Measurements from ENCODE around the gene MTM1.
A peak's percentile ranks its signal among the peaks of the same experiment; 100 is the strongest.

The MTM1 gene

DNA sequence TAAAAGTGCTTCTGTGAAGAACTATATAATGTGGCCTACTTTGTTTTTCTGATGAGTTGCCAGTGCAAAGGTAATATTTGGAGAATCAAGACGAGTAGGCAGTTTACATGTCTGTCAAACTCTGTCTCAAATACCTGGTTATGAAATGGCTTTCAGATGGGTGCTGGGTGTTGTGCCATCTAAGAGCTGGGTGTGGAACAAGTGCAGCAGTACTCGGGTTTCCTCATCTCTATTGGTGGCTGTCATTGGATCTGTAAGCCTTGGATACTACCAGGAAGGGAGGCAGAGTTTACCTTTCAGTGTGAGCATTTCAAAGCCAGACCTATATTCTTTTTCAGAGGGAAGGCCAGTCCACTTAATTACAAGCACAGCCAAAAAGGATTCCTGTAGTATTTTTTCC lies 37.2 kb downstream of the MTM1 start:
- DNase-seq (ENCODE audit: low spot score): no peak

DNA sequence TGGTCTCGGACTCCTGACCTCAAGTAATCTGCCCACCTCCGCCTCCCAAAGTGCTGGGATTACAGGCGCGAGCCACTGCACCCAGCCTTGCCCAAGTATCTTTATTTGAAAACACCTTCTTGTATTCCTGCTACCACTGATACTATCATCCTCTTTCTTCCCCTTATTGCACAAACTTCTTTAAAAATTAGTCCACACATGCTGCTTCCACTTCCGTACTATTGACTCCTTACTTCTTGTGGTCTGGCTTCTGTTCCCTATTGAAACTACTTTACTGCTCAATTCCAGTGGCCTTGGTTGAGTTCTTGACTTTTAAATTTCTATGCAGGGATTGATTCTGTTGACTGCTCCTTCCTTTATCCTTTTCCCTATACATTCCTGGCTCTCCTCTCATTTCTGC lies 38.8 kb downstream of the MTM1 start:
- DNase-seq (ENCODE audit: low spot score): no peak

DNA sequence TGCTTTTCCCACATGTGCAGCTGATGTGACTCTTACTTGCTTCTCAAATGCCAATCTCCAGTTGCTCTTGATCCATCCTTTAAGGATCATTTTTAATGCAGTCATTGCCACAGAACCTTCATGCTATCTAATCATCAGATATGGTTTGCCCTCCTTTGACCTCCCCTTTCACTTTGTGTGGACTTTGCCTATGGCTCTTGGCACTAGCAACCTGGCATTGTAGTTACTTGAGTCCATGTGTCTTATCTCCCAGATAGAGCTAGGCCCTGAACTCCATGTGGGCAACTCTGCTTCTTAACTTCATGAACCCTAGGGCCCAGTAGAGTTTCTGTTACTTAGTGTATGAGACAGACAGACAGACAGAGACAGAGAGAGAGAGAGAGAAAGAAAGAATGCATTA lies 41.6 kb downstream of the MTM1 start:
- no peak for DNase-seq (ENCODE audit: low spot score)

DNA sequence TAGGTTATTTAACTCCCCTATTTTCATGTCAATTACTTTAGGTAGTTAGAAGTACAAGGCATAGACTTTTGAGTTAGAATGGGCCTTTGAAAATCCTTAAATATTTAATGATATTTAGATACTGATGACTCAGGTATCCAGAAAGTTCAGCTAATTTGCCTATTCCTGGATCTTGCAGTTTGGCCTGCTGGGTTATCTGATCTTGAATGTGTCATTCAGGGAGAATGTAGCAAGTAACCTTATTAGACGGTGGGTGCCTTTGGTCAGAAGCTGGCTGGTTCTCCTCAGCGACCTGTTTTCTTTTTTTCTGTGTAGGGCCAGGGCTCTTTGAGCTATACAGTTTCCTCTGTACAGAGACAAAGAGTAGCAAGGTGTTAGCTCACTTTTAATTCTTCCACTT lies 42.0 kb downstream of the MTM1 start:
- DNase-seq (ENCODE audit: low spot score): no peak

DNA sequence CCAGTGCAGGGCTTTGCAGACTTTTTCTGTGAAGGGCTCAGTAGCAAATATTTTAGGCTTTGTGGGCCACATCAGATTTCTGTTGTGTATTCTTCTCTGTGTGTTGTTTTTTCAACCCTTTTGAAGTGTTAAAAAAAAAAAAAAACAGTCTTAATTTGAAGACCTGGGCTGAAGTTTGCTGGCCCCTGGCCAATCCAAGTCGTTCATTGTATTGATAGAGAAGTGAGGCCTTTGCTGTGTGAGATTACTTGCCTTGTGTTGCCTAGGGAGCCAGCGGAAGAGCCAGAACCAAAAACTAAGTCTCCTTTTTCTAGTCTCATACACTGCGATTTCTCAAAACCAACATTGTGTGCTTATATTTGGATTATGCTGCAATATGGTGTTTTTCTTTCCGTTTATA lies 46.9 kb downstream of the MTM1 start:
- DNase-seq (ENCODE audit: low spot score): no peak

DNA sequence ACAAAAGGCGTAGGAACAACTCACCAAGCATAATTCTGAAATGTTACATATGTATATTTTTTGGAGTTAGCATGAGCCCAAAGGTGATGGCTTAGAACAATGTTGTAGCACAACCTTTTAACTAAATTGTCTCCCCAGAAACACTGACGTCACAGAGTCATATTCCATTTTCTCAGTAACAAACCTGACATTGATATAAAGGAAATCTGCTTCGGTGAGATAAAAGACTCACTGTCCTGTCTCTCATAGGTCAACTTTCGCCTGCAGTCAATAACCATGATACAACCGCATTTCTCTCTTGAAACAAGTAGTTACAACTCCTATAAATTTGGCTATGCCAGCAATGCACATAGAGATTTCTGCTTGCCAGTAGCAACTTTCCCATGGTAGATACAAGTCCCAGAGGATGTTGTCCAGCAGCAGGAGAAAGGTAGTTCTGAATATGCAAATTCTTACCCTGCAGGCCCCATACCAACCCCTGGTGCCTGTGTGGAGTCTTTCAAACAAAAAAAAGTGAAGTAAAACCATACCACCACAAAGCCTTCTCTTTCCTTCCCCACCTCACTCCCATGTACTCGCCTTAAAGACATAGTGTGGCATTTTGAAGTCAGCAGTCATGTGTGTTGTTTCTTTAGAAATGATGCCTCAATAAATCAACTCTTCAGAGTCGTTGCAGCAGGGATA lies 47.9 kb downstream of the MTM1 start:
- no peak for DNase-seq (ENCODE audit: low spot score)

DNA sequence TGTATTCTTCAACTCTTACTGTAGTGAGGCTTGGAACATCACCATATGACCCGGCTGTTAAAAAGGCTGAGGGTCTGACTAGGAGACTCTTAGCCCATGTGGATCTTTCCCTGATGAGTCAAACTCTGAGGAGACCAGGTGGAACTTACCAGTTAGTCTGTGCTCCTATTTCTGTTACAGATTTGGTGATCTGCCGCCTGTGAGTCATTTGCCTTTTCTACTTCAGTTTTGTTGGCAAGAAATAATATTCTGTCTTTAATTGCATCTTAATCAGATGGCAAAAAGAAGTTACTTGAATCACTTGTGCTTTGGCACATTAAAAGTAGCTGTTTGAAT lies 48.4 kb downstream of the MTM1 start:
- DNase-seq (ENCODE audit: low spot score): no peak

DNA sequence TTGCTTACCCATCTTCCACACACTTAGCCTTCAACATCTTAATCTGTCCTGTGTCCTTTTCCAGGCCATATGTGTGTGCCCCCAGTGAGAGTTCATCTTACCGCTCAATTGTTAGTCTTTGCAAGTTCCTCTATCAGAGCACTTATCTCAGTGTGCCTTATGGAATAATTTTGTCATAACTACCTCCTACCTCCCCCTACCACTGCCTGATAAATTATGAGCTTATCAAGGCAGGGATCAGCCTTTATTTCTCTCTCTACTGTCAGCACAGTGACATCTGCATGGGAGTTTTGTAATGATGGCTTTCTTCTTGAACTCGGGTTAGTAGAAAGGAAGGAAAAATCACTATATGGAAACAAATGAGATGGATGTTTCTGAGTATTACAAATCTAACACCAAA lies 53.2 kb downstream of the MTM1 start:
- no peak for DNase-seq (ENCODE audit: low spot score)

DNA sequence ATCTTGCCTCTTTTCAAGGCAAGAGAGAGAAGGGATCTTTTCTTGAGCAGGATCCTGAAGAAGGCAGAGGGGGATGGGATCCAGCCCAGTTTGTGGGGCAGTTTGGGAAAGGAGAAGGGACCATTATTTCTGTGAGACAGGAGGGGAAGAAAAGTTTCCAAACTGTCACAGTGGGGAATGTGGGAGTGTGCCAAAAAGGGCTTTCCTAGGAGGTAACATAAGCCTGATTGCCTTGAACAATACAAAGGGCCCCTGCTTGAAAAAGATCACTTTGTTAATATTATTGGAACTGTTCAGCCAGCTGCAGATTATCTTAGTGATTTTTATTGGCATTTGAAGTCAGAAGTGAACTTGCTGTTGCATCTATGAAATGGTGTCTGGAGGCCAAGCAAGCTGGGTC lies 55.2 kb downstream of the MTM1 start:
- no peak for DNase-seq (ENCODE audit: low spot score)

DNA sequence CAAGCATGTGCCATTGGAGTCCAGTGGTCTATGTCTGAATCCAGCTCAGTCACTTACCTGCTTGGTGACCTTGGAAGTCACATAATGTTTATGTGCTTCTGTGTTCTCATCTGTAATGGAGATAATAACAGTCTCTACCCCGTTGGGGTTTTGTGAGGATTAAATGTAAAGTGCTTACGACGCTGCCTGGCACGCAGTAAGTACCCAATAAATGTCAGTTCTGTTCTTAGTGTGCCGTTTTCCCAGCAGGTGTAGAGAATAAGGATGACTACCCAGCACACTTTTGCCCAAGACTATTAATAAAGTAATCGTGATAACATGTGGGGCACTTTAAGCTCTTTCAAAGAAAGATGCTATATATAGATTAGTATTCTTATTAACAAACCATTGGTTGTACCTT lies 56.7 kb downstream of the MTM1 start:
- DNase-seq (ENCODE audit: low spot score): no peak

DNA sequence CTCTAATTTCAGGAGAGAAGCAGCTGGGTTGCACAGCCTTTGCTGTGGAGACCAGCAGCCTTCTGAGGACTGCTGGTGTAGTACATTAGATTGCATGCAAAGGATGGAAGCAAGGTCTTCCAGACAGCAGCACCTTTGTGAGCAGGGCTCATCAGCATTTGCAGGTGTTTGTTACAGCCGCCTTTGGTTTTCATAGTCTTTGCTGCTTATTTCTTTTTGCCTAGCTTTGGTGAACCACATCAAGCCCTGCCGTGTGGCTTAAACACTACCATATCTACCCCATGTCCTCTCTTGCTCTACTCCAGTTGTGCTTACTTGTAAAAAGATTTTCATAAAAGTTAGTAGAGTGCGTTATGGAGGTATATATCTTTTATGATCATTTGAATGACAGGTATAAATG lies 57.5 kb downstream of the MTM1 start:
- no peak for DNase-seq (ENCODE audit: low spot score)

DNA sequence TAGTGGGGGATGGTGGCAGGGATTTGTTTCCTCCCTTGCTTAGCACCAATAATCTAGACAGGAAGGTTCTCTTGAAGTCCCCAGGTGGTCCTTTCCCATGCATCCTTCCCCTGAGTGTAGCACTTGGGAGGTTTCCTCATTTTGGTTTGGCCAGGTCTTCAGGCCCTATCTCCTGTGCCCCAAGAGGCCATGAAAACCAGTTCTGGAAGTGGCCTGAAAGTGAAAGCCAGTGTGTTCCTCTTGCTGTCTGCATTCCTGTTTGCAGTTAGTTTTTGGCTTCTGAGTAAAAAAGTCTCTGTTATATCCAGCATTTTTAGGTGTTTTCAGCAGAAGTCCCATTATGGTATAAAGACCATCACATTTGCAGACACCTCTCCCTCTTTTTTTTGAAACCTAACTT lies 59.5 kb downstream of the MTM1 start:
- no peak for DNase-seq (ENCODE audit: low spot score)

DNA sequence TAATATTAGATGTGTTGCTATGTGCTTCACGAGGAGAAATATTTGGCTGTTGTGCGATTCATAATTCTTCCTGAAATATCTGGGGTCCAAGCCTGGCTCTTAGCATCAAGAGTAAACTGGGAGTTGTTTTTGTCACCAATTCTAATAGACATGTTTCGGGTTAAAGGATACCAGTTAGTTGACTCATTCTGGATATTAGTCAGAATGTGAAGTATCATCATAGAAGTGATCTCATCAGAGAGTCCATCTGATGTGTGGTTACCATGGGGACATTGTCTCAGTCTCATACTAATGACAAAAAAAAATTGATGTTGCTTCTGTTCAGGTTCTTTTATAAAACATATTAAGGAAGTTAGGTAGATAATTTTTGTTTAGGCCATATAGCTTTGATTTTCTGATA lies 67.5 kb downstream of the MTM1 start:
- peak; percentile 24 for DNase-seq (ENCODE audit: low spot score)

DNA sequence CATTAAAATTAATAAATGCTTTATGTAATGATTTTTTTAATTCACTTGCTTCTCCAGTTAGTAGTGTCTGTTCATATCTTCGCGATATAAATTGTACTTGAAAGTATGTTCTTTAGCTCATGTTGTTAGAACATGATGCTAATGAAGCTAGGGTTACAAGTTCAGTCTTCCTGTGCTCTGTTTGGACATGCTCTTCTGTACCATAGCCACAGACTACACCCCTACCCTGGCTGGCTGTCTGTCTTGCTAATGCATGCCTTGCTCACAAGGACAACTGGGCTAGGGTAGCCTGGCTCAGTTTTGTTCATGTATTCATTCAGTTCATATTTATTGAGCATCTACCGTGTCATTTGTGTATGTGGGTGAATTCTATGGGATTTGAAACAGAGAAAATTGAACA lies 74.0 kb downstream of the MTM1 start:
- no peak for DNase-seq (ENCODE audit: low spot score)

DNA sequence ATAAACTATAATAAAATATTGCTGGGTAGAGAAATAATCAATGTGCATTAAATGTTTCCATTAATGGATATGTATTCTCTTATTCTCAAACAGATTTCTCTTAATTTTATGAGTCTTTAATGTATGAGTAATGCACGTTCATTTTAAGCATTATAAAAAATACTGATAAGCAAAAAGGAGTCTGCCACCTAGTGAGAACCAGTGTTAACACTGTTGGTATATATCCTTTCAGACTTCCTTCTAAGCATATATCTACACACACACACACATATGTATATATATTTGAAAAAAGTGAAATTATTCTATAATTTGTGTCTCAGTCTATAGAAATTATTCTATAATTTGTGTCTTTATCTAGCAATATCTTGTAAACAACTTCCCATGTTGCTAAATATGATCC lies 74.8 kb downstream of the MTM1 start:
- DNase-seq (ENCODE audit: low spot score): no peak

DNA sequence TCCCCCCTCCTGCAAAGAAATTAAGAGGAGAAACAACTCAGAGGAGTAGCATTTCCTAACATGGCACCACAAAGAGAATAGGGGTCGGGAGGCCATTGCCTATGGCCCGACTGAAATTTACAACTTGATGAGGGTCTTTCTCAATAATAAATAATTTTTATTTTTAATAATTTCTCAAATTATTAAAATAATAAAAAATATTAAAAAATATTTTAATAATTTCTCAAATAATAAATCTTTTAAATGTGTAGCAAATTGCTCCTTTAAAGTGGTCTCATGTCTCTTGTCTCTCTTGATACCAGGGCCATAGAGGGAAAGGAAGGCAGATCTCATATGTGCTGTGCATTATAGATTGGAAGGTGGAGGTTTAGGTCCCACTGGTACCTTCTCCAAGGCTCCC lies 75.5 kb downstream of the MTM1 start:
- DNase-seq (ENCODE audit: low spot score): no peak

DNA sequence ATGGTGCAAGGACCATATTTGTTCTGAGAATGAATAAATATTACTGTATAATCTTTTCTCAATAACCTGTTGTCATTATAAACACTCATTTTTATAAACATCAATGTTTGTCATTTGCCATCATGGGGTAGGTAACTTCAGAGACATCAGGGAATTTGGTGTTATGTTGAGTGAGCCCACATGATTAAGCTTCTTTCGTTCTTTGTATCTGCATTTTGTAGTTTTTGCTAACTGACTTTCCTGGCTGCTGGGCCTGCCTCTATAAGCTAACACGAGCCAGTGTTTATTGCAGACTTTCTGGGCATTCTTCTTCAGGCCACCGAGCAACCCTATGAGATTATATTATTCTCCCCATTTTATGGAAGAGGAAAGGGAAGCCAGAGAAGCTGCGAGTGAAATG lies 76.0 kb downstream of the MTM1 start:
- DNase-seq (ENCODE audit: low spot score): no peak

DNA sequence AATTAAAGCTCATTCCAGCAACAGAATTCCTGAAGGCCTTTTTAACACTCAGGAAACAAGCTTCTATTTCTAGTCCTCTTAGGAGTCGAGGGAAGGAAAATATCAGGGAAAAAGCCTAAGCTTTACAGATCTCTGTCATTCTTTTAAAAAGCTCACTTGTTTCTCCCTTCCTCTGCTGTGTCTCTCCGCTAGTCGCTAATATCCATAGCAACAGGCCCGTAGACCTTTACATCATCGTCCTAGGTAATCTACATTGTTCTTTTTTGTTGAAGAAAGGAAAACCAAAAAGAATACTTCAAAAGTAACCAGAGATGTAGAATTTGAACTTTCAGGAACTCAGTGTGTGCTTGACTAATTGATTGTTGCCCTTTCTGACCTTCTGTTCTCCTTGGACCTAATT lies 78.9 kb downstream of the MTM1 start:
- no peak for DNase-seq (ENCODE audit: low spot score)

DNA sequence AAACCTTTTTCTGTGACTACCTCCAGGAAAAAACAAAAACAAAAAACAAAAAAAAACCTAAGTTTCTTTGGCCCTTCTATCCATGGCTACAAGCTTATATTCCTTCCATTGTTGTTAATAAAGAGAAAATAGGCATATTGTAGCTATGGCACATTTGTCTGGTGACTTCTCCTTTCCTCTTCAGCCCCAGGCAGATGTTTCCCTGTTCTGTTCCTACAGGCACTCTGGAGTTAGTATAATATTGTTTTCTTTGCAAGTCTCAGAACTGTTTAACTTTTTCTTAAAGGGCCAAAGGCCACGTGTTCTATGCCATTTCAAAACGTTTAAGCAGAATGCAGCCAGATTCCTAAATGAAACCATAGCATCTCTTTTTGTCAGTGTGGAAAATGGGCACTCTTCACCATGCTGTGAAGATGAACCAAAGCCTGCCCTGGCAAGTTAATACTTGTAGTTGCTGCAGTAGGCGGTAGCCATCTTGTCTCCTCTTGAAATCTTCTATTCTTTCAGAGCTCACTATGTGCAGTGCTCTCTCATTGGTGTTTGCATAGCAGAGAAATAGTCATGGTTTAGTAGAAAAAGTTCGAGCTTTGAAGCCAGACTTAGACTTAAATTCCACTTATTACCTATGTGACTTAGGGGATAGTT lies 80.0 kb downstream of the MTM1 start:
- no peak for DNase-seq (ENCODE audit: low spot score)

DNA sequence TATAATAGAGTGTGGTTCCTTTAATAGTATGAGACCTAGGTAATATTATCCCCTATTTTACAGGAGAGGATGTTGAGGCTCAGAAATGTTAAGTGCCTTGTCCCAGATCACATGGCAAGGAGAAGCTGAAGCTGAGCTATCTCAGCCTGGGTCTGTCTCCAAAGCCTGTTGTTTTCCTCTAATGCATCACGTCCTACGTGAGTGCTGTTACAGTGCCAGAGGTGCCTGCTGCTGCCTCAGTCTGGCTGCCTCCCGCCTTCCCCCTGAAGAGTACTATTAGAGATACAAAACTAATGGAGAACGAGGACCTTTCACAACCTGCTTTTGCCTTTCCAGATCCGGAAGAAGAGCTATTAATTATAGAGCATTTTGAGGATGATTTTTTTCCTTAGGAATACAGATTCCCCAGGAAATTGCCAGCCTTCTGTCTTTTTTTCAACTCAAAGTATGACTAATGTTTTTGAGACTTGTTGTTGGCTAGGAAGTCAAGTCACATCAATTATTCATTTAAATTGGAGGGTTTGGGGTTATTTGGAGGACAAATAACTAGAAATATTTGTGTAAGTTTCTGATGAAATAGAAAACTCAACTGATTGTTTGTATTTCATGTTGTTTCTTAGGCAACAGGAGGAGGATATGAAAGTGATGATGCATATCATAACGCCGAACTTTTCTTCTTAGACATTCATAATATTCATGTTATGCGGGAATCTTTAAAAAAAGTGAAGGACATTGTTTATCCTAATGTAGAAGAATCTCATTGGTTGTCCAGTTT lies 80.9 kb downstream of the MTM1 start:
- DNase-seq (ENCODE audit: low spot score): peak; percentile 5

DNA sequence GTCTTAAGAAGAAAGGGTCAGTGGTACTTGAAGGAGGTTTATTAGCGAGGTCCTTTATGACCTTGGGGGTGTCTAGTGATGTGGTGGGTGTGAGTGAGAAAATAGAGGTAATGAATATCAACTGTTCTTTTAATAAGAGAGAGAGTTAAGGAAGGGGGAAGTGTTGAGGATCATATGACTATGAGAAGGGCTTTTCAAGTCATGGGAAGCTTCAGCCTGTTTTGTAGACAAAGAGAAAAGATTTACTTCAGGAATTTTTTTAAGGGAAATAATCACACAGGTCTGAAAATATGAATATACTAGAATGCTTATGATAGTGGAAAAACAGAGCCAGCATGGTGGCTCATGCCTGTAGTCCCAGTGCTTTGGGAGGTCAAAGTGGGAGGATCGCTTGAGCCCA lies 83.5 kb downstream of the MTM1 start:
- DNase-seq (ENCODE audit: low spot score): no peak

DNA sequence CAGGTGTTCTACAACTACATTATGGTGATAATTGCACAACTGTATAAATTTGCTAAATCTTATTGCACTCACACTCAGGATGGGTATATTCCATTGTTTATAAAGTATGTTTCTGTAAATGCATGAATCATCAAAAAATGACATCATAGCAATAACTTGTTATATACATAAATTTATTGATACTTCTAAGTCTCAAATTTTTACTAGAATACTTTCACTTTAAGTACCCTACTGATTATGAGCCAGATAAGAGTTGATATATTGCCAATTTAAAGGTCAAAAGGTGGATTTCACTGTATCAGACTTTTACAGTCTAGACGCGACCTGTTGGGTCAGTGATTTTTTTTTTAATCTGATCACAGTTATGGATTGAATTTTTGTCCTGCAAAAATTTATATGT lies 87.4 kb downstream of the MTM1 start:
- no peak for DNase-seq (ENCODE audit: low spot score)

DNA sequence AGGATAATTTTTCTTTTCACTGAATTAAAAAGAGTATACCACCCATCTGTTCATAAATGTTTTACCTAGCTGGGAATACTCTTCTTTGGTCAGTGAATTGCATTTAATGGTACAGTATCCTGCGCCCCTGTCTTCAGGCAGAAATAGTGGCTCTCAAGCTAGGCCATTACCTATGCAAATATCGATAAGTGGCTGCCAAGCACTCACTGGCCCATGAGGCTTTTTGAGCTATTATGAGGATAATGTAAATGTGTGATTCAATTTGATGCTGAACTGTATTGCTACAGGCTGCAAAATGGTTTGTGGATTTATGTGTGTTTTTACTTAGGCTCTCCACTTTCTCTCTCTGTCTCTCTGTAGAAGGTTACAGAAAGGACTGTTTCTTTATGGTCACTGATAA lies 94.7 kb downstream of the MTM1 start:
- DNase-seq (ENCODE audit: low spot score): no peak

DNA sequence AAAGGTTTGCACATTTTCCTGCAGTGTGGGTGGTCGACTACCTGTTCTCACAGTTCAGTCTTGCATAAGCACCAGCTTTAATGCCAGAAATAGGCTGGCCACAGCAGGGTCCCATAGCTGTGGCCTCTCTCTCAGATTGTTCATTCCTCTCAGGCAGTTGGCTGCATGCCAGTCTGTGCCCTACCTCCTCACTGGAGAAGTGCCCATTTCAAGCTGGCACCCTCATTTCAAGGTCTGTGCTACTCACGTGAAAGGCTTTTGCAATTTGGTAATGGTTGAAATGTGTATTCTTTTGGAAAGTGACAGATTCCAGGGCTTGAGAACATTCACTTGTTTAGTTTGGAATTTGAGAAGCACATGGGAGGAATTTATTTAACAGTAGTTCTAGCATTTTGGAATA lies 95.9 kb downstream of the MTM1 start:
- DNase-seq (ENCODE audit: low spot score): no peak
